GM19438 (cell line): Measurements from ENCODE around the gene B9D2.
"Not testable (repeated sequence)": the region's sequence is repeated elsewhere in the genome, so short reads cannot be mapped to it uniquely, and the experiment has no call there.

Source experiments
- ATAC-seq: cut with Tn5 transposase; IDR thresholded peaks from one replicate; pipeline ENCODE4 v1.9.1; 2021; ENCODE audit warnings: low read depth; ENCODE audit not compliant: unreplicated experiment

The B9D2 gene, protein sequence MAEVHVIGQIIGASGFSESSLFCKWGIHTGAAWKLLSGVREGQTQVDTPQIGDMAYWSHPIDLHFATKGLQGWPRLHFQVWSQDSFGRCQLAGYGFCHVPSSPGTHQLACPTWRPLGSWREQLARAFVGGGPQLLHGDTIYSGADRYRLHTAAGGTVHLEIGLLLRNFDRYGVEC

DNA sequence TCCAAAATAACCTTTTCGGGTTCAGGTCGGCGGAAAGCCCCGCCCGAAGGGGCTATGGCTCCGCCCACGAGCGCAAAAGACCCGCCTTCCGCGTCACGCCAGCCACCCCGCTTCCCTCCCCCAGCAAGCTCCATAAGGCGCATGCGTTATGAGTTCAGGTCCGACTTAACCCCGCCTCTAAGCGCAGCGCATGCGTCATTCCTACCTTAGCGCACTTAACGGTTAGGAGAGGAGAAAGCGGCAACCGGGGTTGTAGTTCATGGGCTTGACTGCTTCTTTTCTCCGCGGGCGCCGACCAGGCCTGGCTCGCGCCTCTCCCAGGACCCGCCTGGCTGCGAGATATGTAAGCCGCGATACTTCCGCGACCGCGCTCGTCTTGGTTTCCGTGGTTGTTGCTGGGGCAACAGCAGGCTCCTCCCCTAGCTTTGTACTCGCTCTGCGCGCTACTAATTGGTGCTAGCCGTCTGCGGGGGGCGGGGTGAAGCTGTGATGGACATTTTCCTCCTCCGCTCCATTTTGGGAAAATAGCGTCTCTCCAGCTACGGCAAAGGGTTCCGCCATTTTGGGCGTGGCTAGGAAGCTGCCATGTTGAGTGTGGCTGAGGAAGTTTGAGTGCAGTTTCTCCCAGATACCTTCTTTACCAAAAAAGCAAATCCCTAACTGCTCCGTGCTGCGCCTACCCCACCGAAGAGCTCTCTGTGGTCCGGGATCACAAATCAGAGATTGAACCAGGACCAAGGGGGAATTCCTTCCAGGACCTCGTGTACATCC is at the start of gene B9D2:
B9D2 (minus strand) TSS at position 397 of the 771 bp plus-strand sequence. CDS start 630 bp downstream, outside the sequence.
- ATAC-seq = peak; percentile 71

- no peak for ATAC-seq
Observed at GRCh38 chr19:41412953-41413352, 49.0 kb upstream of the B9D2 start.

DNA sequence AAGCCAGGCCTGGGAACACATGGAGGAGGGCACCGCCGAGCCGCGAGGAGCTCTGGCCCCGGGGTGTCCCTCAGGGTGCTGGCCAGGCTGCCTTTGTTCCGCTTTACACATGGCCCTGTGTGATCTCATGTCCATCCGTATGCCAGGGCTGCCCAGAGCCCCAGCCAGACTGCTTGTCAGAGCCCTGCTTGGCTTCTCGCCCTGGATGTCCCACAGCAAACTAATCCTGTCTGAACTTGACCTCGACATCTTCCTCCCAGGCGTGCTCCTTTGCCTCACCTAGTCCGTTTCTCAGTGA is 48.0 kb upstream of the B9D2 start:
- no peak for ATAC-seq

- no peak for ATAC-seq
Observed at GRCh38 chr19:41411100-41411967, 47.4 kb upstream of the B9D2 start.

- no peak for ATAC-seq
Observed at GRCh38 chr19:41410336-41411054, 46.5 kb upstream of the B9D2 start.

DNA sequence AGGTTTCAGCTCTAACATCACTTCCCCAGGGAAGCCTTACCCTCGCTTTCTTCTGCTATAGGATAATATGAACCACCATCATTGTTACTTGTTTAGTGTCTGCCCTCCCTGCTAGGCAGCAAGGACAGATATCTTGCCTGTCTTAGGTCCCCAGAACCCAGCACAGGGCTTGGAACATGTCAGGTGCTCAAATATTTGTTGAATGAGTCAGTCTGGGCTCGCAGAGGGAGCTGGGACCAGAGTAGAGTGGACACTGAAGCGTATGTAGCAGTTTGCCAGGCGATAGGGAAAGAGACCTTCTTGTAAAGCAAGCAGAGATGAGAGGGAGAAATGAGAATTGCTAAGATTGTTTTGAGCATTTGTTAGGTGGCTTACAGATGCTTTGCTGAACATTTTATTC is 45.3 kb upstream of the B9D2 start:
- no peak for ATAC-seq

- ATAC-seq = not testable (repeated sequence)
Observed at GRCh38 chr19:41408846-41409245, 44.9 kb upstream of the B9D2 start.

DNA sequence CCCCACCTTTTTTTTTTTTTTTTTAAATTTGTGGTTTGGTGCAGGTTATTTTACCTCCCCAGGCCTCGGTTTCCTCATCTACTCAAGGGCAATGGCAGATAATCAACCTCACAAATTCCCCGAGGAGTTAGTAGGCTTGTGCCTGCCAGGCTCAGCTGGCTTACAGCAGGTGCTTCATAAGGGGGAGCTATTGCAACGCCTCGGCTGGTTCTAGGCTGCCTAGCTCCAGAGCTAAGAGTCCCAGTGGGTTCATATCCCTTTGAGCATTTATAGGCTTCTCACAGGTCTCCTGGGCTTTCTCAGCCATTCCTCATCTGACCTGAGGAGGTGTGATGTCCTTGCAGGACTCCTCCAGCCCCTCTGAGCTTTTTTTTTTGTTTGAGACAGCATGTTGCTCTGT is 44.3 kb upstream of the B9D2 start:
- ATAC-seq = no peak

DNA sequence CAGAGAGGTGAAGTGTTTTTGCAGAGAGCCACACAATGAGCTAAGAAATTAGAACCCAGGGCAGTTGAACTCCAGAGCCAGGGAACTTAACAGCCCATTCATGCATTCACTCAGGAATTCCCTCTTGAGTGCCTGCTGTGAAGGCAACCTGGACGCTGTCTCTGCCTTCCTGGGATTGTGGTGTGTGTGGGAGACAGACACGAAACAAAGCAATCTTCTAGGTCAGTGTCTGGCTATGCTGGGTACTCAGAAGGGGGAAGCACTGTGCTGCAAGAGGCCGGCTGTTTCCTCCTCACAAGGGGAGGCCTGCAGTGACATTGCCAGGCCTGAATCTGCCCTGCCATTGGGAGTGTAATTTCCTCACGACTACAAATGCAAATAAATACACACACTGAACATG is 43.3 kb upstream of the B9D2 start:
- ATAC-seq = no peak

- no peak for ATAC-seq
Observed at GRCh38 chr19:41405776-41406175, 41.8 kb upstream of the B9D2 start.

GRCh38 chr19:41403181-41403970 is 39.4 kb upstream of the B9D2 start:
- ATAC-seq = no peak

GRCh38 chr19:41402010-41402409 is 38.1 kb upstream of the B9D2 start:
- no peak for ATAC-seq

- no peak for ATAC-seq
Observed at GRCh38 chr19:41401483-41401882, 37.5 kb upstream of the B9D2 start.

DNA sequence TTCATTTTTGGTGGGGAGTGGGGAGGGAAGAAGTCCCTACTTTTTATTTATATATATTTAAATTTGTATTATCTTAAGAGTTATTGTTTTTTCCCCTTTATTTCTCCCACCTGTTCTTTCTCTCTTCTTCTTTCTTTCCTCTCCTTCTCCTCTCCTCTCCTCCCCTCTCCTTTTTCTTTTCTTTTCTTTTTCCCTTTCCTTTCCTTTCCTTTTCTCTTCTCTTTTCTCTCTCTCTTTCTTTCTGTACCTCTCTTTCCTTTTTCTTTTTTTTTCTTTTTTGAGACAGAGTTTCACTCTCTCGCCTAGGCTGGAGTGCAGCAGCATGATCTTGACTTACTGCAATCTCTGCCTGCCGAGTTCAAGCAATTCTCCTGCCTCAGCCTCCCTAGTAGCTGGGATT is 35.6 kb upstream of the B9D2 start:
- no peak for ATAC-seq

DNA sequence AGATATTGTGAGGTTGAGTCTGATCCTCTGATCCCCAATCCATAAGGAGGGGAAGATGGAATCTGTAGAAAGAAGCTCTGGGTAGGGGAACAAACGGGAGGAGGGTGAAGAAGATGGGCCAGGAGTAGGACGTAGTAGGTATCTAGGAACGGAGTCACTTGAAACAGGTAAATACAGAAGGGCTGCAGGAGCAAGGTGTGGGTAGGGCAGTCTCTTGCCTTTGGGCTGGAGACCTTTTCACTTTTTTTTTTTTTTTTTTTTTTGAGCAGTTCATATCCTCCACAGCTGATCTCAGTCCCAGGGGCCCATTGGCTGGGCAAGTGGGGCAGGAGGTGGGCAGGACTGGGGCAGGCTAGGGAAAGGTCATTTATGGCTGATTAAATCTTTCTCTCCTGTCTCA is 35.1 kb upstream of the B9D2 start:
- no peak for ATAC-seq

GRCh38 chr19:41398598-41398997 is 34.6 kb upstream of the B9D2 start:
- no peak for ATAC-seq

GRCh38 chr19:41398050-41398418 is 34.1 kb upstream of the B9D2 start:
- ATAC-seq = no peak

DNA sequence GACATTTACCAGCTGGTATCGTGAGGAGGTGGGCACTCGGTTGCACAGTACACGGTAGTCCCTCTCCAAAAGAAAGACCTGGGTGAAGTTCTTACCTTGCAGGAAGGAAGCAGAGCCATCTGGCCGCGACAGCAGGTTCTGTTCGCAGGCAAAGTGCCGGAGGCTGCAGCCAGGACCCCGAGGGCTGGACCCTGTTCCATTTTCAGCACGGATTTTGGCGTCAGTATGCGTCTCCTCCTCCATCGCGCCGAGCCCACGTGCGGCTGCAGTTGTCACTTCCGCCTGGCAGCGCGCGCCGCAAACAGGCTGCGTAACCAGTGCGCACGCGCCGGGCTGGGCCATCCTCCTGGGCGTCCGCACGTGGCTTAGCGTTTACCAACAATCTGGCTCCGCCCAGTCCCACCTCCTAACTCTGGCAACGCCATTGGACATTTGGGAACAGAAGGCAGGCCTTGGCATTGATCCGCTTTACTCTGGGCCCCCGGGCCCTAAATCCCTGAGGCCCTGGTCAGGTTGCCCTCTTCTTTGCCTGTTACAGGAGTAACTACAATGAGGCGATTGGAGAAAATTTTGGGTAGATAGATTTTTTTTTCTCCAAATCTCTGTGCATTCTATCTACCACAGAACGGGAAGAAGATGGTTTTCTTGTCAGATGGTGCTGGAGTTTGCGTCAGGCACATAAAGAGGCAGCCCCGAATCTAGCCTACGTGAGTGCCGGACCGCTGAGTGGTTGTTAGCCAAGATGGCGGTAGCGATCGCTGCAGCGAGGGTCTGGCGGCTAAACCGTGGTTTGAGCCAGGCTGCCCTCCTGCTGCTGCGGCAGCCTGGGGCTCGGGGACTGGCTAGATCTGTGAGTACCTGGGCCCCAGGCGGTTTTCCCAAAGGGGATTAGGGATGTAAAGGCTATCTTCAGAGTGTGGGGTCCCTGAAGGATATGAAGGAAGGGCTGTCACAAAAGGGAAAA is 33.4 kb upstream of the B9D2 start, which contains the start of the genes BCKDHA and EXOSC5:
BCKDHA (plus strand) TSS at position 733 of the 964 bp plus-strand sequence; CDS start at position 743, 10 bp downstream.
EXOSC5 (minus strand) TSS at position 274 of the 964 bp plus-strand sequence; CDS start at position 243, 31 bp downstream.
- peak; percentile 82 for ATAC-seq

DNA sequence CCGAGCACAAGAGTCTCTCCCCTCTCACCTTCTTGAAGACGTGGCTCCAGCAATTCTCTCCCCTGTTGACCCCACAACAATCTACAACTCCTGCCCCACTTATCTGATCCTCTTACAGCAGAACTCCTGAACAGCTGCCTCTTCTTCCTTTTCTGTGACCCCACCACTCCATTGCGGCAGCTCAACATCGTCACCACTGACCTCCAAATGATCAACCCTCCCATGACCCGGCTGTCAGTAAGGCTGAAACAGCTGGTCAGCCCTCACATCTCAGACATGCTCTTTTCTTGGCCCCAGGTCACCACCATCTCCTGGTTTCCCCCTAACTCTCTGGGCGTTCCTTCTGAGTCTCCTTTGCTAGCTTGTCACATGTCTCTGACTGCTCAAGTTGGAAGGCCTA is 31.4 kb upstream of the B9D2 start:
- ATAC-seq = no peak
